Epithelial cell of proximal tubule (primary cell): ENCODE results near the gene BRD1. TPM values are rescaled to one million over a fixed set of nuclear protein-coding genes. Genes with fewer than 3 reads are reported as not detected.

Experiments
- DNase-seq: peaks from one replicate; pipeline ENCODE4 v3.0.0-alpha.2; 2011; ENCODE audit warnings: low read depth
- H3K4me3 ChIP-seq: 2 replicates; pipeline ENCODE4 v1.5.1; 2011; ENCODE audit warnings: low read depth, mild to moderate bottlenecking, low read length
- total RNA-seq: library from RNA; depleted of rRNA; stranded (reverse); fragments of >200 nt; gene quantifications from 2 replicates; pipeline ENCODE4 v1.2.3, GENCODE V29; 2015
- TF ChIP-seq, protein P1 (sequence below): conservative IDR thresholded peaks from 2 replicates; pipeline ENCODE4 v1.5.1; 2012; ENCODE audit warnings: low read depth, mild to moderate bottlenecking, low read length

BRD1 gene
- total RNA-seq, 1 donor from 2014 or later = 41.8 TPM

GRCh38 chr22:49770547-49771265 is 57.0 kb downstream of the BRD1 start:
- no peak overlapping the region for H3K4me3 ChIP-seq
- DNase-seq = no peak
- TF ChIP-seq, protein P1, sequence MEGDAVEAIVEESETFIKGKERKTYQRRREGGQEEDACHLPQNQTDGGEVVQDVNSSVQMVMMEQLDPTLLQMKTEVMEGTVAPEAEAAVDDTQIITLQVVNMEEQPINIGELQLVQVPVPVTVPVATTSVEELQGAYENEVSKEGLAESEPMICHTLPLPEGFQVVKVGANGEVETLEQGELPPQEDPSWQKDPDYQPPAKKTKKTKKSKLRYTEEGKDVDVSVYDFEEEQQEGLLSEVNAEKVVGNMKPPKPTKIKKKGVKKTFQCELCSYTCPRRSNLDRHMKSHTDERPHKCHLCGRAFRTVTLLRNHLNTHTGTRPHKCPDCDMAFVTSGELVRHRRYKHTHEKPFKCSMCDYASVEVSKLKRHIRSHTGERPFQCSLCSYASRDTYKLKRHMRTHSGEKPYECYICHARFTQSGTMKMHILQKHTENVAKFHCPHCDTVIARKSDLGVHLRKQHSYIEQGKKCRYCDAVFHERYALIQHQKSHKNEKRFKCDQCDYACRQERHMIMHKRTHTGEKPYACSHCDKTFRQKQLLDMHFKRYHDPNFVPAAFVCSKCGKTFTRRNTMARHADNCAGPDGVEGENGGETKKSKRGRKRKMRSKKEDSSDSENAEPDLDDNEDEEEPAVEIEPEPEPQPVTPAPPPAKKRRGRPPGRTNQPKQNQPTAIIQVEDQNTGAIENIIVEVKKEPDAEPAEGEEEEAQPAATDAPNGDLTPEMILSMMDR = no peak

DNA sequence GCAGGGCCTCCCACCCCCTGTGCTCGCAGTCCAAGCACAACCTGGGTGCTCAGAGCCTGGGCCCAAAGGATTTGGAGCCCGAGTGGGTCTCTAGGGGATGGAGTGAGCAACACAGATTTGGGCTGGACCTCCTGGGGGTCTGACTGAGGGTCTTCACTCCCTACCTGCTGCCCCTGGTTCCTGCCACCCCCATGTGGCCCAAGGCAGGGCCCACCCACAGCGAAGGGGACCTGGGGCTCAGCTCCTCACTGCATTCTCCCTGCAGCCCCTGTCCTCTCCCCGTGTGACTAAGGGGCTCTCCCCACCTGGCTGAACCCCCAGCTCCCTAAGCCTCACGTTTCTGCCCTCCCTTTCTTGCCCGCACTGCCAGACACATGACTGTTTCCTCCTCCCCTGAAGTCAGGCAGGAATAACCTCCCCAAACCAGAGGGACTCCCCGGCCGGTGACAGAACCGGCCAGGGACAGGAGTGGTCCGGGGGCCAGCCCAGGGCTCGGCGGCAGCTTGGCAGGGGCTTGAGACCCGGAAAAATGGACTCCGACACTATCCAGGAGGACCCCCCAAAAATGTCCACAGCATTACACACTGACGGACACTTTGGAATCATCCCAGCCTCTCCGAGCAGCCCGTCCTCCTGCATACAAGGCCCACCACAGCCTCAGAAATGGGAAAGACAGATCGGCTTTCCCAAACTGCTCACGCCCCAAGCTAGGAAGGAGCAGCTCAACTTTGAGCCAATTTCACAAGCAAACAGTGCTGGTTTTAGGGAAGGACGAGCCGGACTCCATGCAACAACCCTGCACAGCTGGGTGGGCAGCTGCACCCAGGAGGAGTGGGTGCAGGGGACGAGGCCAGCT is 57.8 kb downstream of the BRD1 start:
- TF ChIP-seq, protein P1 = no peak
- no peak overlapping the region for H3K4me3 ChIP-seq
- no peak for DNase-seq

GRCh38 chr22:49768951-49769690 is 58.6 kb downstream of the BRD1 start:
- DNase-seq = no peak
- TF ChIP-seq, protein P1 = no peak

GRCh38 chr22:49768077-49768910 is 59.4 kb downstream of the BRD1 start:
- no peak for DNase-seq
- TF ChIP-seq, protein P1 = no peak
- H3K4me3 ChIP-seq = no peak overlapping the region

More at GRCh38 chr22:49768951-49769690, 58.6 kb downstream of the BRD1 start:
- no peak overlapping the region for H3K4me3 ChIP-seq

GRCh38 chr22:49767355-49768062 is 60.2 kb downstream of the BRD1 start:
- TF ChIP-seq, protein P1 = peak; percentile 87
- DNase-seq = peak; percentile 7
- no peak overlapping the region for H3K4me3 ChIP-seq

- no peak overlapping the region for H3K4me3 ChIP-seq
- TF ChIP-seq, protein P1 = no peak
- no peak for DNase-seq
These were observed 61.7 kb downstream of the BRD1 start for GRCh38 chr22:49765951-49766350.
